HepG2 (cell line): ENCODE measurements around the gene ENDOD1. TPM values are rescaled to one million over a fixed set of nuclear protein-coding genes. Genes with fewer than 3 reads are reported as not detected.

Source experiments
- BORCS8-MEF2B ChIP-seq: sonication (generic); formaldehyde crosslinking; IDR thresholded peaks from 2 replicates; pipeline ENCODE4 v1.8.0; 2022; ENCODE audit warnings: mild to moderate bottlenecking, missing genetic modification reagents
- CHD4 ChIP-seq: fragments of 200-600 bp; sonication (generic); IDR thresholded peaks from 2 replicates; pipeline ENCODE4 v1.7.0; 2017; ENCODE audit warnings: mild to moderate bottlenecking, low read length, borderline replicate concordance
- FOXP1 ChIP-seq, 2 experiments: fragments of 450-650 bp in 1 of 2; IDR thresholded peaks; 2 replicates each; pipeline ENCODE4 v1.6.1; 2017 to 2018; ENCODE audit warnings: antibody characterized with exemption in 1 of 2
- HOXA7 ChIP-seq: sonication (generic); formaldehyde crosslinking; IDR thresholded peaks from 2 replicates; pipeline ENCODE4 v1.8.1; 2022; ENCODE audit warnings: mild to moderate bottlenecking, missing genetic modification reagents, moderate library complexity
- MBNL3 ChIP-seq: fragments of 250-450 bp; sonication (Bioruptor Pico); conservative IDR thresholded peaks from 2 replicates; pipeline ENCODE4 v1.8.0; 2022; ENCODE audit warnings: mild to moderate bottlenecking, inconsistent platforms
- NFYB ChIP-seq: sonication (generic); formaldehyde crosslinking; IDR thresholded peaks from 2 replicates; pipeline ENCODE4 v1.4.0; 2020; ENCODE audit warnings: missing genetic modification reagents
- NR2F1 ChIP-seq, 2 experiments: fragments of 450-650 bp in 1 of 2; formaldehyde crosslinking in 1 of 2; IDR thresholded peaks; 2 replicates each; pipeline versions ENCODE4 v1.5.0 to v1.6.1; 2016 to 2020; ENCODE audit warnings: mild to moderate bottlenecking in 1 of 2, missing compliant biosample characterization in 1 of 2, missing genetic modification reagents in 1 of 2, moderate library complexity in 1 of 2
- RBAK ChIP-seq: sonication (generic); formaldehyde crosslinking; IDR thresholded peaks from 2 replicates; pipeline ENCODE4 v1.5.1; 2020; ENCODE audit warnings: mild to moderate bottlenecking, missing genetic modification reagents
- SPEN ChIP-seq: sonication (generic); formaldehyde crosslinking; IDR thresholded peaks from 2 replicates; pipeline ENCODE4 v1.5.1; 2020; ENCODE audit warnings: low read depth, mild to moderate bottlenecking, missing genetic modification reagents
- ZFP90 ChIP-seq: sonication (generic); formaldehyde crosslinking; IDR thresholded peaks from 2 replicates; pipeline ENCODE4 v1.8.0; 2022; ENCODE audit warnings: missing genetic modification reagents, mild to moderate bottlenecking, inconsistent platforms, borderline replicate concordance
- ZNF124 ChIP-seq: sonication (generic); formaldehyde crosslinking; IDR thresholded peaks from 2 replicates; pipeline ENCODE4 v1.4.0; 2020; ENCODE audit warnings: missing genetic modification reagents
- ZNF207 ChIP-seq: fragments of 450-650 bp; IDR thresholded peaks from 2 replicates; pipeline ENCODE4 v1.6.1; 2016; ENCODE audit warnings: antibody characterized with exemption, borderline replicate concordance
- ZNF230 ChIP-seq: sonication (generic); formaldehyde crosslinking; IDR thresholded peaks from 2 replicates; pipeline ENCODE4 v1.4.0; 2020; ENCODE audit warnings: mild to moderate bottlenecking, missing genetic modification reagents
- ZNF274 ChIP-seq: sonication (generic); formaldehyde crosslinking; IDR thresholded peaks from 2 replicates; pipeline ENCODE4 v1.5.1; 2020; ENCODE audit warnings: mild to moderate bottlenecking, missing genetic modification reagents
- ZNF282 ChIP-seq: fragments of 450-650 bp; IDR thresholded peaks from 2 replicates; pipeline ENCODE4 v1.6.1; 2018; ENCODE audit not compliant: partially characterized antibody
- ZNF451 ChIP-seq: sonication (generic); formaldehyde crosslinking; IDR thresholded peaks from 2 replicates; pipeline ENCODE4 v1.5.0; 2020; ENCODE audit warnings: mild to moderate bottlenecking, missing genetic modification reagents
- ZNF510 ChIP-seq: sonication (generic); formaldehyde crosslinking; IDR thresholded peaks from 2 replicates; pipeline ENCODE4 v1.4.0; 2020; ENCODE audit warnings: low read depth, mild to moderate bottlenecking, missing genetic modification reagents
- ZNF800 ChIP-seq: sonication (generic); formaldehyde crosslinking; IDR thresholded peaks from 2 replicates; pipeline ENCODE4 v1.4.0; 2020; ENCODE audit warnings: missing genetic modification reagents
- polyA plus RNA-seq, 8 experiments: library from polyadenylated mRNA; depleted of rRNA in 3 of 8; stranded (reverse) in 7 of 8; unstranded in 1 of 8; fragments of >200 nt; fragmentation: Illumina TruSeq in 4 of 8; extraction: Trizol in 4 of 8; gene quantifications; 2 replicates each; pipeline versions ENCODE4 v1.2.1 to v1.2.3, GENCODE V29; 2011 to 2016; ENCODE audit warnings: low read depth in 4 of 8, missing spikeins in 1 of 8, mixed read lengths in 1 of 8; ENCODE audit not compliant: insufficient read depth in 1 of 8
- total RNA-seq, 5 experiments: library from RNA; depleted of rRNA; stranded (reverse); fragments of >200 nt; fragmentation: Illumina TruSeq; extraction: Trizol; gene quantifications; 2 replicates each; pipeline ENCODE4 v1.2.3, GENCODE V29; 2016; ENCODE audit warnings: low read depth in 1 of 5
- TF ChIP-seq, protein P1 (sequence below): sonication (generic); formaldehyde crosslinking; IDR thresholded peaks from 2 replicates; pipeline ENCODE4 v1.5.1; 2020; ENCODE audit warnings: mild to moderate bottlenecking, moderate library complexity, missing genetic modification reagents
- TF ChIP-seq, protein P2 (sequence below): IDR thresholded peaks from 2 replicates; pipeline ENCODE4 v1.6.1; 2016
- TF ChIP-seq, protein P3 (sequence below), 2 experiments: sonication (generic) in 1 of 2; formaldehyde crosslinking in 1 of 2; IDR thresholded peaks; 2 replicates each; pipeline versions ENCODE4 v1.5.1 to v1.6.1; 2011 to 2020; ENCODE audit warnings: borderline replicate concordance in 1 of 2, low read depth in 1 of 2, low read length in 1 of 2, mild to moderate bottlenecking in 1 of 2, missing genetic modification reagents in 1 of 2, moderate library complexity in 1 of 2

The ENDOD1 gene
- total and polyA plus RNA-seq, 2 of the 13 experiments (the other 11 are each of a cell fraction or from before 2014, with no cell fraction given), result 2.0 to 6.8 TPM

DNA sequence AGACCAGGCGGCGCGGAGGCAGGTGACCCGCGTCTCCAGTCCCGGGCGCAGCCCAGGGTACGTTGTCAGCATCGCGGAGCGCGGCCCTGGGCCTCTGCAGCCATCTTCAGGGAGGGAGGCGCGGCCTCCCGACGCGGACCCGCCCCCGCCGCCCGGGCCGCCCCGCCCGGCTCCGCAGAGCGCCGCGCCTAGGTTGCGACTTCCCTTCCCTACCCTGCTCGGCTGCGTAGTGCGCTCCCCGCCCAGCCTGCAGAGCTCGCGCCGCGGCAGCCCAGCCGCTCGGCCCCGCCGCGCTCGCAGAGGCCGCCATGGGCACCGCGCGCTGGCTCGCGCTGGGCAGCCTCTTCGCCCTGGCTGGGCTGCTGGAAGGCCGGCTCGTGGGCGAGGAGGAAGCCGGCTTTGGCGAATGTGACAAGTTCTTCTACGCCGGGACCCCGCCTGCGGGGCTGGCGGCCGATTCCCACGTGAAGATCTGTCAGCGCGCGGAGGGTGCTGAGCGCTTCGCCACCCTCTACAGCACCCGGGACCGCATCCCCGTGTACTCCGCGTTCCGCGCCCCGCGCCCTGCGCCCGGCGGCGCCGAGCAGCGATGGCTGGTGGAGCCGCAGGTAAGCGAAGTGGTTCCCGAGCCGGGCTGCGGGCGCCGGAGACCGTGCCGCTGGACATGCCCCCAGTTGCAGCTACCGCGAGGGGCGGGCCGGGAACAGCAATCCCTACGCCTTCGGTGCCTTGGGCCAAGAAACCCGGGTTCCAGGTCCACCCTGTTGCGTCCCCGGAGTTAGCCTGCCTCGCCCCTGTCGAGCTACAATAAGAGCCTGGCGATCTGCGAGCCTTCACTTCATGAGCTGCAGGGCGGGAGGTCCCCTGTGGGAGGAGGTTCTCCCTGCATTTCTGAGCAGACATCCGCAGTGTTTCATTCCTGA is at the start of gene ENDOD1 (continued):
- TF ChIP-seq ZNF207 (no peak), RBAK (no peak), NFYB (CRISPR knock-in tag) (no peak), BORCS8-MEF2B (no peak), ZNF282 (no peak), CHD4 (no peak), SPEN (CRISPR knock-in tag) (no peak), FOXP1 (IDR thresholded peaks at IDR 0.05) (no peak), FOXP1 (CRISPR knock-in tag; IDR thresholded peaks at IDR 0.05) (no peak), NR2F1 (CRISPR knock-in tag; IDR thresholded peaks at IDR 0.05) (no peak), ZNF230 (CRISPR knock-in tag) (no peak), ZNF451 (CRISPR knock-in tag) (0 out of 2 replicates have a peak, but pooled peaks have one; percentile 26), ZFP90 (no peak; the same call in 1 of the 2 replicates), ZNF124 (CRISPR knock-in tag) (no peak), MBNL3 (CRISPR knock-in tag) (no peak), ZNF274 (CRISPR knock-in tag) (no peak), ZNF800 (peak; percentile 98), ZNF510 (CRISPR knock-in tag) (no peak), HOXA7 (CRISPR knock-in tag) (no peak)
- TF ChIP-seq, protein P1, sequence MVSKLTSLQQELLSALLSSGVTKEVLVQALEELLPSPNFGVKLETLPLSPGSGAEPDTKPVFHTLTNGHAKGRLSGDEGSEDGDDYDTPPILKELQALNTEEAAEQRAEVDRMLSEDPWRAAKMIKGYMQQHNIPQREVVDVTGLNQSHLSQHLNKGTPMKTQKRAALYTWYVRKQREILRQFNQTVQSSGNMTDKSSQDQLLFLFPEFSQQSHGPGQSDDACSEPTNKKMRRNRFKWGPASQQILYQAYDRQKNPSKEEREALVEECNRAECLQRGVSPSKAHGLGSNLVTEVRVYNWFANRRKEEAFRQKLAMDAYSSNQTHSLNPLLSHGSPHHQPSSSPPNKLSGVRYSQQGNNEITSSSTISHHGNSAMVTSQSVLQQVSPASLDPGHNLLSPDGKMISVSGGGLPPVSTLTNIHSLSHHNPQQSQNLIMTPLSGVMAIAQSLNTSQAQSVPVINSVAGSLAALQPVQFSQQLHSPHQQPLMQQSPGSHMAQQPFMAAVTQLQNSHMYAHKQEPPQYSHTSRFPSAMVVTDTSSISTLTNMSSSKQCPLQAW, result 0 out of 2 replicates have a peak, but pooled peaks have one; percentile 29
- TF ChIP-seq, protein P2, sequence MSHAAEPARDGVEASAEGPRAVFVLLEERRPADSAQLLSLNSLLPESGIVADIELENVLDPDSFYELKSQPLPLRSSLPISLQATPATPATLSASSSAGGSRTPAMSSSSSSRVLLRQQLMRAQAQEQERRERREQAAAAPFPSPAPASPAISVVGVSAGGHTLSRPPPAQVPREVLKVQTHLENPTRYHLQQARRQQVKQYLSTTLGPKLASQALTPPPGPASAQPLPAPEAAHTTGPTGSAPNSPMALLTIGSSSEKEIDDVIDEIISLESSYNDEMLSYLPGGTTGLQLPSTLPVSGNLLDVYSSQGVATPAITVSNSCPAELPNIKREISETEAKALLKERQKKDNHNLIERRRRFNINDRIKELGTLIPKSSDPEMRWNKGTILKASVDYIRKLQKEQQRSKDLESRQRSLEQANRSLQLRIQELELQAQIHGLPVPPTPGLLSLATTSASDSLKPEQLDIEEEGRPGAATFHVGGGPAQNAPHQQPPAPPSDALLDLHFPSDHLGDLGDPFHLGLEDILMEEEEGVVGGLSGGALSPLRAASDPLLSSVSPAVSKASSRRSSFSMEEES (CRISPR knock-in tag), result no peak
- TF ChIP-seq, protein P3, sequence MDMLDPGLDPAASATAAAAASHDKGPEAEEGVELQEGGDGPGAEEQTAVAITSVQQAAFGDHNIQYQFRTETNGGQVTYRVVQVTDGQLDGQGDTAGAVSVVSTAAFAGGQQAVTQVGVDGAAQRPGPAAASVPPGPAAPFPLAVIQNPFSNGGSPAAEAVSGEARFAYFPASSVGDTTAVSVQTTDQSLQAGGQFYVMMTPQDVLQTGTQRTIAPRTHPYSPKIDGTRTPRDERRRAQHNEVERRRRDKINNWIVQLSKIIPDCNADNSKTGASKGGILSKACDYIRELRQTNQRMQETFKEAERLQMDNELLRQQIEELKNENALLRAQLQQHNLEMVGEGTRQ (IDR thresholded peaks at IDR 0.05; ENCODE audit: low read depth, low read length), result no peak
- TF ChIP-seq, protein P3 (CRISPR knock-in tag; IDR thresholded peaks at IDR 0.05; ENCODE audit: borderline replicate concordance), result no peak
